ENCODE measurements around the gene GLYATL1.
"Not testable (repeated sequence)": the region's sequence is repeated elsewhere in the genome, so short reads cannot be mapped to it uniquely, and the experiment has no call there.

The GLYATL1 gene

DNA sequence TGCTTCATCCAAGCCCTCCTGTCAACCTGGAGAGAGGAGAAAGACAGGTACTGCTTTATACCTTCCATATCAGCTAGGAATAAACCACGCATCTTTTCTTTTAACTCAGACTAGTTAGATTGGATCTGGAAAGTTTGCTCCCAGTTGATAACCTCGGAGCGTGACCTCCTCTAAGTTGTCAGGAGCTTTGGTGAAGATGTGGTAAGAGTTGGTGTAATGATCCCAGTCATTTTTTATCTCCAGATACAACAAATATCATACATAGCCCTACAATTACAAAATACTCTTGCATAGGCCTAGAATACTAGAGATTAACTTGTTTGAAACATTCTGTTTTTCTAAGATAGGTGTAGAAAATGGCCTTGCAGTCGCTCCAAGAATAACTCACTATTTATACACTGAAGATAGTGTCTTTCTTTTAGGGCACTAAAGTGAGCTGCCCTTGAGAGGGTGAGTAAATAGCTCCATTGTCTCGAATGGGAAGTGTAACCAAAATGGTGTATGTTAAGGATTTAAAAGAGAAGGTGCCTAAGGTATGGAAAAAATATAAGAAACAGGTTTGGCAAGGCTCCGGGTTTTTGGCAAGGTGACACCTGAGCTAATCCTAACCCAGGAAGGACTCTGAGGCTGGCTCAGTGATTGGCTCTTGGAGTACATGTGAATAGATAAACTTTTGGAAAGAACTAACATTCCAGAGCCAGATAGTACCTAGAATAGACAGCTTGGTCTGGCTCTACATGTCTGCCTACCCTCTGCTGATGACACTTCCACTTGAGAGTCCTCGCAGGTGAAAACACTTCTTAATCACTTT, 59.4 kb downstream of the GLYATL1 start:
- DNase-seq (ENCODE audit: low read depth in 2 of 2): no peak

DNA sequence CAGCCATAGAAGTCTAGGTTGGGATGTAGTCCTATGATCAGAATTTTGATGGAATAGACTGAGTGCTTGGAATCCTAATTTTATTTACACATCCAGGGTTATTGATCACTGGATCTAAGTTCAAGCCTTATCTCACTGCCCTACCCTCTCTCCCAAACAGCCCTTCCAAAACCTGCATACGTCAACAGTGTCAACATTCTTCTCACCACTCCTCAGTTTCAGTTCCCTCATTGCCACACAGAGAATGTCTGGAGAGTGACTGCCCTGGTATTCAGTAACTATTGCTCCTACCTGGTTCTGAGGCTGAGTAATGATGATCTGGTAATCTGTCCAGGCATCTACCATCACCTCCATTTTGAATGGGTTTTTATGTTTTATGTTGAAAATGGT, 60.0 kb downstream of the GLYATL1 start:
- no peak for DNase-seq (ENCODE audit: low read depth in 2 of 2)

DNA sequence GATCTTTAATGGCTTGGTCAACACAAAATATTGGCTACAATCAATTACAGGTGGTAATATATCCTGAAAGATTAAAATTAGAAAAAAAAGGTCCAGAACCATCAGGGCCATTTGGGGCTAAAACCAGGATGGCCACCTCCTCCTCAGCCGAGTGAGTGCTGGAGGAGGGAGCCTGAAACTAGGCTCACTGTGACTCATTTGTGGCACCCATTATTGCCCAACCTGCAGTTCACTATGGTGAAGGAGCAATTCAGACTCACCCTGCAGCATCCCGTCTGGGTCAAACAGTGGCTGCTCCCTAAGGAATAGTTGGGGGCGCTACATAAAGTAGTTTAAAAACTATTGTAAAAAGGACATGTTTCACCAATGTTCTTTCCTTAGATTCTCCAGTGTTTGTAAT, 60.7 kb downstream of the GLYATL1 start:
- no peak for DNase-seq (ENCODE audit: low read depth in 2 of 2)

DNA sequence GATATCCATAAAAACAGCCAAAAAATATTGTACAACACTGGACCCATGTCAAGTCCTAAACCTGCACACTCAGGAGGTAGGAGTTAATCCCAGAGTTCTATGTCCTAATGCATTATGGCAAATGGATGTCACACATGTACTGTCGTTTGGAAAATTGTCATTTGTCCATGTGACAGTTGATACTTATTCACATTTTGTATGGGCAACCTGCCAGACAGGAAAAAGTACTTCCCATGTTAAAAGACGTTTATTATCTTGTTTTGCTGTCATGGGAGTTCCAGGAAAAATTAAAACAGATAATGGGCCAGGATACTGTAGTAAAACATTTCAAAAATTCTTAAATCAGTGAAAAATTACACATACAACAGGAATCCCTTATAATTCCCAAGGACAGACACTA, 62.7 kb downstream of the GLYATL1 start:
- DNase-seq (ENCODE audit: low read depth in 2 of 2): not testable (repeated sequence)
